Measurements from ENCODE around the gene SELENOO. TPM values are rescaled to one million over a fixed set of nuclear protein-coding genes. Genes with fewer than 3 reads are reported as not detected.
"Not testable (repeated sequence)": the region's sequence is repeated elsewhere in the genome, so short reads cannot be mapped to it uniquely, and the experiment has no call there.

Gene SELENOO
- total RNA-seq, 1 experiment from 2014 or later = 27.0 TPM

- no peak for TF ChIP-seq USF1 (CRISPR knock-in tag; IDR thresholded peaks at IDR 0.05)
- no peak for TF ChIP-seq NR3C1 (CRISPR knock-in tag; conservative IDR thresholded peaks at IDR 0.05; ENCODE audit: low read depth)
- TF ChIP-seq E2F4 (CRISPR knock-in tag; IDR thresholded peaks at IDR 0.05; ENCODE audit: borderline replicate concordance, low read depth) = no peak
- no peak for TF ChIP-seq PRRX2 (CRISPR knock-in tag; IDR thresholded peaks at IDR 0.05)
- no peak for TF ChIP-seq ZNF219 (CRISPR knock-in tag; IDR thresholded peaks at IDR 0.05; ENCODE audit: borderline replicate concordance)
Observed at GRCh38 chr22:50204571-50204970, 3.8 kb downstream of the SELENOO start (continued).

- H3K27ac Mint-ChIP-seq; H3K4me1 Mint-ChIP-seq; POLR2A ChIA-PET; H3K4me3 Mint-ChIP-seq; ATAC-seq; H3K27me3 Mint-ChIP-seq (ENCODE audit: low read depth); DNase-seq (ENCODE audit: low spot score); H3K9me3 Mint-ChIP-seq: not testable (repeated sequence)
- peaks cover 20% of the 10 kb centered on the region for H3K36me3 Mint-ChIP-seq
- CTCF ChIA-PET = interaction anchor here (3.0 kb wide), 1 partner anchor 54 kb away, joined by 19 read pairs; no protein-coding TSS in a partner anchor
Observed at GRCh38 chr22:50204998-50205397, 4.2 kb downstream of the SELENOO start.

DNA sequence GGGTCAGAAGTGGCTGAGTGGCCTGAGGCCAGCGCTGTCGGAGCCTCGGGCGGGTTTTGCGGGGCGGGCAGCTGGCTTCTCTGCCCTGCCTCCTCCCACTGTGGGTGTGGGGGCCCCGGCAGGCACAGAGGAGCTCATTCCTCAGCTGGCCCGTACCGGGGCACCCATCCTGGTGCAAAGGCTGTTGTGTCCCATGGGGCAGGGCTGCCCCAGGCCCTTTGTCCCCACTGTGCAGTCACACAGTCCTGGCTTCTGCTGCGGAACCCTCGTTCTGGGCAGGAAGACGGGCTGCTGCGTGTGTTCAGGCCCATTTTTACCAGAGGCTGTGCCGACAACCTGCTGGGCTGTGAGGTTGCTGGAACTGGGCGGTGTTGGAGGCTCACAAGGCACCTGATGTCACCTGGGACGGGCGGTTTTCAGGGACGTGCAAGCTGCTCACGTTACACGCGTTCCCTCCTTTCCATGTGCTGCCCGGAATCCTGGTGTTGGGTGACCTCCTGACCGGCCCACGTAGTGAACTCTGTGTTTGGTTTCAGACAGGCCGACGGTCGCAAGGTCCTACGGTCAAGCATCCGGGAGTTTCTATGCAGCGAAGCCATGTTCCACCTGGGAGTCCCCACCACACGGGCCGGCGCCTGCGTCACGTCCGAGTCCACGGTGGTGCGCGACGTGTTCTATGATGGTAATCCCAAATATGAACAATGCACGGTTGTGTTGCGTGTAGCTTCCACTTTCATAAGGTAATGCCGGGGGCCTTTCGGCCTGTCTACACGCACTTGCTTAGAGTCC lies 5.2 kb downstream of the SELENOO start:
- peaks cover 8% of the 10 kb centered on the region for H3K4me1 Mint-ChIP-seq
- ATAC-seq = no peak
- TF ChIP-seq MAX (CRISPR knock-in tag; IDR thresholded peaks at IDR 0.05) (no peak), OVOL2 (CRISPR knock-in tag; IDR thresholded peaks at IDR 0.05; ENCODE audit: borderline replicate concordance) (no peak), SMAD4 (CRISPR knock-in tag; IDR thresholded peaks at IDR 0.05) (no peak), NFATC4 (CRISPR knock-in tag; IDR thresholded peaks at IDR 0.05) (no peak), RORB (CRISPR knock-in tag; IDR thresholded peaks at IDR 0.05) (no peak), SMAD3 (CRISPR knock-in tag; IDR thresholded peaks at IDR 0.05; ENCODE audit: borderline replicate concordance) (no peak), CREB1 (CRISPR knock-in tag; IDR thresholded peaks at IDR 0.05) (no peak), FOXP1 (CRISPR knock-in tag; IDR thresholded peaks at IDR 0.05; ENCODE audit: borderline replicate concordance) (no peak), ZNF219 (CRISPR knock-in tag; IDR thresholded peaks at IDR 0.05; ENCODE audit: borderline replicate concordance) (no peak), FOXK1 (CRISPR knock-in tag; IDR thresholded peaks at IDR 0.05) (no peak), AR (CRISPR knock-in tag; IDR thresholded peaks at IDR 0.05) (no peak)
- TF ChIP-seq, protein P1, sequence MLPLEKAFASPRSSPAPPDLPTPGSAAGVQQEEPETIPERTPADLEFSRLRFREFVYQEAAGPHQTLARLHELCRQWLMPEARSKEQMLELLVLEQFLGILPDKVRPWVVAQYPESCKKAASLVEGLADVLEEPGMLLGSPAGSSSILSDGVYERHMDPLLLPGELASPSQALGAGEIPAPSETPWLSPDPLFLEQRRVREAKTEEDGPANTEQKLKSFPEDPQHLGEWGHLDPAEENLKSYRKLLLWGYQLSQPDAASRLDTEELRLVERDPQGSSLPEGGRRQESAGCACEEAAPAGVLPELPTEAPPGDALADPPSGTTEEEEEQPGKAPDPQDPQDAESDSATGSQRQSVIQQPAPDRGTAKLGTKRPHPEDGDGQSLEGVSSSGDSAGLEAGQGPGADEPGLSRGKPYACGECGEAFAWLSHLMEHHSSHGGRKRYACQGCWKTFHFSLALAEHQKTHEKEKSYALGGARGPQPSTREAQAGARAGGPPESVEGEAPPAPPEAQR (CRISPR knock-in tag; IDR thresholded peaks at IDR 0.05) = no peak
- TF ChIP-seq, protein P2, sequence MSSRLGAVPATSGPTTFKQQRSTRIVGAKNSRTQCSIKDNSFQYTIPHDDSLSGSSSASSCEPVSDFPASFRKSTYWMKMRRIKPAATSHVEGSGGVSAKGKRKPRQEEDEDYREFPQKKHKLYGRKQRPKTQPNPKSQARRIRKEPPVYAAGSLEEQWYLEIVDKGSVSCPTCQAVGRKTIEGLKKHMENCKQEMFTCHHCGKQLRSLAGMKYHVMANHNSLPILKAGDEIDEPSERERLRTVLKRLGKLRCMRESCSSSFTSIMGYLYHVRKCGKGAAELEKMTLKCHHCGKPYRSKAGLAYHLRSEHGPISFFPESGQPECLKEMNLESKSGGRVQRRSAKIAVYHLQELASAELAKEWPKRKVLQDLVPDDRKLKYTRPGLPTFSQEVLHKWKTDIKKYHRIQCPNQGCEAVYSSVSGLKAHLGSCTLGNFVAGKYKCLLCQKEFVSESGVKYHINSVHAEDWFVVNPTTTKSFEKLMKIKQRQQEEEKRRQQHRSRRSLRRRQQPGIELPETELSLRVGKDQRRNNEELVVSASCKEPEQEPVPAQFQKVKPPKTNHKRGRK (CRISPR knock-in tag; IDR thresholded peaks at IDR 0.05; ENCODE audit: borderline replicate concordance) = no peak
- CTCF ChIA-PET = interaction anchor here (0.8 to 3.0 kb wide), 20 partner anchors 9 to 439 kb away, joined by 3 to 19 read pairs (median 4); partner anchors contain the start of genes ALG12, CRELD2, DENND6B and SCO2
- H3K36me3 Mint-ChIP-seq = peaks cover 21% of the 10 kb centered on the region
- H3K9me3 Mint-ChIP-seq = peaks cover 4% of the 10 kb centered on the region; the same call in 1 of the 2 replicates
- POLR2A ChIA-PET = interaction anchor here (0.8 kb wide), 1 partner anchor 16 kb away, joined by 3 read pairs; no protein-coding TSS in a partner anchor
- no peak overlapping the region for H3K4me3 Mint-ChIP-seq
- H3K27ac Mint-ChIP-seq = no peak overlapping the region
- H3K27me3 Mint-ChIP-seq (ENCODE audit: low read depth) = no peaks in the 10 kb centered on the region
- no peak for DNase-seq (ENCODE audit: low spot score)

Data from WTC11 (cell line).